ENCODE measurements around the gene MAP3K21. TPM values are rescaled to one million over a fixed set of nuclear protein-coding genes. Genes with fewer than 3 reads are reported as not detected.

The MAP3K21 gene
- total RNA-seq, 1 donor from 2014 or later = 0.11 TPM

DNA sequence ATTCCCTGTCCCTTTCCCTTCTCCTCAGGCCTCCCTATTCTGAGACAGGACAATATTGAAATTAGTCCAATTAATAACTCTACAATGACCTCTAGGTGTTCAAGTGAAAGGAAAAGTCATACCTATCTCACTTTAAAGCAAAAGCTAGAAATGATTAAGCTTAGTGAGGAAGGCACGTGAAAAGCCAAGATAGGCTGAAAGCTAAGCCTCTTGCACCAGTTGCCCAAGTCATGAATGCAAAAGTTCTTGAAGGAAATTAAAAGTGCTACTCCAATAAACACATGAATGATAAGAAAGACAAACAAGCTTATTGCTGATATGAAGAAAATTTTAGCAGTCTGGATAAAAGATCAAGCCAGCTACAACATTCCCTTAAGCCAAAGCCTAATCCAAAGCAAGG lies 3.8 kb upstream of the MAP3K21 start:
- H3K9me3 Mint-ChIP-seq (ENCODE audit: unreplicated experiment) = no peaks in the 10 kb centered on the region
- H3K36me3 Mint-ChIP-seq (ENCODE audit: unreplicated experiment) = no peaks in the 10 kb centered on the region
- H3K27me3 Mint-ChIP-seq (ENCODE audit: unreplicated experiment) = peaks cover 39% of the 10 kb centered on the region
- TF ChIP-seq, protein P1, sequence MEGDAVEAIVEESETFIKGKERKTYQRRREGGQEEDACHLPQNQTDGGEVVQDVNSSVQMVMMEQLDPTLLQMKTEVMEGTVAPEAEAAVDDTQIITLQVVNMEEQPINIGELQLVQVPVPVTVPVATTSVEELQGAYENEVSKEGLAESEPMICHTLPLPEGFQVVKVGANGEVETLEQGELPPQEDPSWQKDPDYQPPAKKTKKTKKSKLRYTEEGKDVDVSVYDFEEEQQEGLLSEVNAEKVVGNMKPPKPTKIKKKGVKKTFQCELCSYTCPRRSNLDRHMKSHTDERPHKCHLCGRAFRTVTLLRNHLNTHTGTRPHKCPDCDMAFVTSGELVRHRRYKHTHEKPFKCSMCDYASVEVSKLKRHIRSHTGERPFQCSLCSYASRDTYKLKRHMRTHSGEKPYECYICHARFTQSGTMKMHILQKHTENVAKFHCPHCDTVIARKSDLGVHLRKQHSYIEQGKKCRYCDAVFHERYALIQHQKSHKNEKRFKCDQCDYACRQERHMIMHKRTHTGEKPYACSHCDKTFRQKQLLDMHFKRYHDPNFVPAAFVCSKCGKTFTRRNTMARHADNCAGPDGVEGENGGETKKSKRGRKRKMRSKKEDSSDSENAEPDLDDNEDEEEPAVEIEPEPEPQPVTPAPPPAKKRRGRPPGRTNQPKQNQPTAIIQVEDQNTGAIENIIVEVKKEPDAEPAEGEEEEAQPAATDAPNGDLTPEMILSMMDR (IDR thresholded peaks at IDR 0.05) = no peak
- no peak for DNase-seq (ENCODE audit: extremely low spot score, unreplicated experiment)
- H3K27ac Mint-ChIP-seq (ENCODE audit: unreplicated experiment) = no peak overlapping the region
- H3K4me3 Mint-ChIP-seq (ENCODE audit: unreplicated experiment) = no peak overlapping the region
- peaks cover 3% of the 10 kb centered on the region for H3K4me1 Mint-ChIP-seq (ENCODE audit: unreplicated experiment)

DNA sequence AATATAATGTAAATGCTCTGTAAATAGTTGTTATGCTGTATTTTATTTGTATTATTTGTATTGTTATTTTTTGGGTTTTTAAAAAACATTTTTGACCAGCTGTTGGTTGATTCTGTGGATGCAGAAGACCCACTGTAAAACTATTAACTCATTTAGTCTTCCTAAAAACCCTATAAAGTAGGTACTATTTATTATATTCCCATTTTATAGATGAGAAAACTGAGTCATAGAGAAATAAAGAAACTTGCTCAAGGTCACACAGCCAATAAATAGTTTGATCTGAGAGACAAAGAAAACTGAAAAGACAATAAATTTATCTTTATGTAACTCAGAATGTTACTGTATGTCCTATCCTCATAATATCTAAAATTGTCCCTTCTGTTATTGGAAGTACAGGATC lies 1.2 kb upstream of the MAP3K21 start:
- TF ChIP-seq, protein P1 (IDR thresholded peaks at IDR 0.05) = no peak
- H3K36me3 Mint-ChIP-seq (ENCODE audit: unreplicated experiment) = no peaks in the 10 kb centered on the region

DNA sequence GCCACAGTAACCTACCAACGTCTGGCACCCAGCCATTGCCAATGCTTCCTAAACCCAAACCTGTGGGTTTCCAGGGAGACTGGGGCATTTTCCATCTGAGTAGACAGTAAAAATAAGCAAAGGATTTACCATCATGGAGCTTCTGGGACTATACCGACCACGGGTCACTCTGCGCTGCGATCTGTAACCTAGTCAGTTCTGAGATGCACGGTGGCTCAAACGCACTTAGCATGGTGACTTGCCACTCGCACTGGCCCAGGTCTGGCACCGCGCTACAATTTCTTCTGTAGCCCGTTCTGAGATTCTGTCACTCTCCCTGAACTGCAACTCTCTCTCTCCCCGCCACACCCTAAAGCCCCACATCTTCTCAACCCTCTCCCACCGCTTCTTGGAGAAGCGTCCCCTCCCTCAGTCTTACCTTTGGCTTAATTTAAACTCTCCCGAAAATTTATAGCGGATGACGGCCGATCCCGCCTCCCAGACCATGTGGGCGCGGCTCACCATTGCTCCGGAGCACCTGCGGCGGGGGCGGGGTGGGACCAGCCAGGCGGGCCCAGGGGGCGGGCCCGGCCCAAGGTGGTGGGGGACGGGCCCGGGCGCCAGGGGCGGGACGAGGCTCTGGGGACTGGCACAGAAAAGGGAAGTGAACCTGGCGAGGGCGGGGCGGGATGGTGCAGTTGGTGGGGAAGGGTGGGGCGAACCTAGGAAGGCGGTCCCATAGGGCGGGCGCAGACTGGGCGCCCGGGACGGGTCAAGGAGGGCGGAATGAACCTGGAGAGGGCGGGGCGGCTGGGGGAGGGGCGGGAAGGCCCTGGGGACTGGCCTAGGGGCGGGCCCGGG lies 493 bp upstream of the MAP3K21 start:
- Mint-ChIP-seq H3K4me1 (ENCODE audit: unreplicated experiment) (peaks cover 6% of the 10 kb centered on the region), H3K27ac (ENCODE audit: unreplicated experiment) (no peak overlapping the region), H3K36me3 (ENCODE audit: unreplicated experiment) (no peaks in the 10 kb centered on the region), H3K4me3 (ENCODE audit: unreplicated experiment) (peak overlapping the region; percentile 71), H3K27me3 (ENCODE audit: unreplicated experiment) (peaks cover 41% of the 10 kb centered on the region), H3K9me3 (ENCODE audit: unreplicated experiment) (no peaks in the 10 kb centered on the region)
- TF ChIP-seq, protein P1 (IDR thresholded peaks at IDR 0.05) = no peak
- no peak for DNase-seq (ENCODE audit: extremely low spot score, unreplicated experiment)

More for the DNA sequence above, 1.2 kb upstream of the MAP3K21 start:
- DNase-seq (ENCODE audit: extremely low spot score, unreplicated experiment) = no peak
- Mint-ChIP-seq H3K27ac (ENCODE audit: unreplicated experiment) (no peak overlapping the region), H3K4me1 (ENCODE audit: unreplicated experiment) (peaks cover 6% of the 10 kb centered on the region), H3K9me3 (ENCODE audit: unreplicated experiment) (no peaks in the 10 kb centered on the region), H3K27me3 (ENCODE audit: unreplicated experiment) (peaks cover 40% of the 10 kb centered on the region), H3K4me3 (ENCODE audit: unreplicated experiment) (no peak overlapping the region)

DNA sequence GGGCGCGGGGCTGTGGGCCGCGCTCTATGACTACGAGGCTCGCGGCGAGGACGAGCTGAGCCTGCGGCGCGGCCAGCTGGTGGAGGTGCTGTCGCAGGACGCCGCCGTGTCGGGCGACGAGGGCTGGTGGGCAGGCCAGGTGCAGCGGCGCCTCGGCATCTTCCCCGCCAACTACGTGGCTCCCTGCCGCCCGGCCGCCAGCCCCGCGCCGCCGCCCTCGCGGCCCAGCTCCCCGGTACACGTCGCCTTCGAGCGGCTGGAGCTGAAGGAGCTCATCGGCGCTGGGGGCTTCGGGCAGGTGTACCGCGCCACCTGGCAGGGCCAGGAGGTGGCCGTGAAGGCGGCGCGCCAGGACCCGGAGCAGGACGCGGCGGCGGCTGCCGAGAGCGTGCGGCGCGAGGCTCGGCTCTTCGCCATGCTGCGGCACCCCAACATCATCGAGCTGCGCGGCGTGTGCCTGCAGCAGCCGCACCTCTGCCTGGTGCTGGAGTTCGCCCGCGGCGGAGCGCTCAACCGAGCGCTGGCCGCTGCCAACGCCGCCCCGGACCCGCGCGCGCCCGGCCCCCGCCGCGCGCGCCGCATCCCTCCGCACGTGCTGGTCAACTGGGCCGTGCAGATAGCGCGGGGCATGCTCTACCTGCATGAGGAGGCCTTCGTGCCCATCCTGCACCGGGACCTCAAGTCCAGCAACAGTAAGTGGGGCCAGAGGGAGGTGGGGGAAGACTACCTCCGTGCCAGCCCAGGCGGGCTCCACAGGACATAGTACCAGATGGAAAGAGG lies 808 bp downstream of the MAP3K21 start:
- TF ChIP-seq, protein P1 (IDR thresholded peaks at IDR 0.05) = no peak
- peaks cover 34% of the 10 kb centered on the region for H3K27me3 Mint-ChIP-seq (ENCODE audit: unreplicated experiment)
- H3K27ac Mint-ChIP-seq (ENCODE audit: unreplicated experiment) = no peak overlapping the region

More for the DNA sequence above, 808 bp downstream of the MAP3K21 start:
- Mint-ChIP-seq H3K4me3 (ENCODE audit: unreplicated experiment) (peak overlapping the region; percentile 32), H3K36me3 (ENCODE audit: unreplicated experiment) (no peaks in the 10 kb centered on the region), H3K9me3 (ENCODE audit: unreplicated experiment) (no peaks in the 10 kb centered on the region), H3K4me1 (ENCODE audit: unreplicated experiment) (peaks cover 6% of the 10 kb centered on the region)
- no peak for DNase-seq (ENCODE audit: extremely low spot score, unreplicated experiment)
